ENCODE data around the gene INMT.
"Not testable (repeated sequence)": the region's sequence is repeated elsewhere in the genome, so short reads cannot be mapped to it uniquely, and the experiment has no call there.

INMT gene

GRCh38 chr7:30751696-30752273 is at the start of gene INMT:
TSS of gene INMT (plus strand) at chr7:30752135. CDS start at chr7:30752151, 16 bp downstream.
- no peak for DNase-seq

- no peak for DNase-seq
Observed at GRCh38 chr7:30702200-30702599, 49.7 kb upstream of the INMT start.

GRCh38 chr7:30703756-30704155 is 48.2 kb upstream of the INMT start:
- DNase-seq, result no peak

GRCh38 chr7:30705008-30705407 is 46.9 kb upstream of the INMT start:
- no peak for DNase-seq

GRCh38 chr7:30705596-30705995 is 46.3 kb upstream of the INMT start:
- no peak for DNase-seq

- no peak for DNase-seq
Observed at GRCh38 chr7:30706316-30706715, 45.6 kb upstream of the INMT start.

GRCh38 chr7:30706908-30707307 is 45.0 kb upstream of the INMT start:
- no peak for DNase-seq

GRCh38 chr7:30707391-30708357 is 44.3 kb upstream of the INMT start:
- no peak for DNase-seq

GRCh38 chr7:30708412-30708811 is 43.5 kb upstream of the INMT start:
- DNase-seq, result no peak

GRCh38 chr7:30708983-30709382 is 43.0 kb upstream of the INMT start:
- no peak for DNase-seq

- no peak for DNase-seq
Observed at GRCh38 chr7:30709549-30709948, 42.4 kb upstream of the INMT start.

- no peak for DNase-seq
Observed at GRCh38 chr7:30710669-30711068, 41.3 kb upstream of the INMT start.

- no peak for DNase-seq
Observed at GRCh38 chr7:30713392-30713791, 38.5 kb upstream of the INMT start.

GRCh38 chr7:30714129-30714528 is 37.8 kb upstream of the INMT start:
- no peak for DNase-seq

GRCh38 chr7:30717181-30717580 is 34.8 kb upstream of the INMT start:
- DNase-seq, result no peak

GRCh38 chr7:30719434-30719833 is 32.5 kb upstream of the INMT start:
- DNase-seq, result not testable (repeated sequence)

- DNase-seq, result no peak
Observed at GRCh38 chr7:30721211-30721610, 30.7 kb upstream of the INMT start.

- DNase-seq, result no peak
Observed at GRCh38 chr7:30722187-30722586, 29.7 kb upstream of the INMT start.

- no peak for DNase-seq
Observed at GRCh38 chr7:30722671-30723070, 29.3 kb upstream of the INMT start.

- DNase-seq, result no peak
Observed at GRCh38 chr7:30723776-30724175, 28.2 kb upstream of the INMT start.

- DNase-seq, result no peak
Observed at GRCh38 chr7:30726296-30727006, 25.5 kb upstream of the INMT start.

GRCh38 chr7:30727061-30727945 is 24.6 kb upstream of the INMT start:
- DNase-seq, result no peak
